HG03060 (cell line): ENCODE data around the gene NPHS2.

Source experiments
- ATAC-seq: cut with Tn5 transposase; IDR thresholded peaks from one replicate; pipeline ENCODE4 v1.9.1; 2021; ENCODE audit warnings: low read depth, moderate number of reproducible peaks; ENCODE audit not compliant: unreplicated experiment

Gene NPHS2

DNA sequence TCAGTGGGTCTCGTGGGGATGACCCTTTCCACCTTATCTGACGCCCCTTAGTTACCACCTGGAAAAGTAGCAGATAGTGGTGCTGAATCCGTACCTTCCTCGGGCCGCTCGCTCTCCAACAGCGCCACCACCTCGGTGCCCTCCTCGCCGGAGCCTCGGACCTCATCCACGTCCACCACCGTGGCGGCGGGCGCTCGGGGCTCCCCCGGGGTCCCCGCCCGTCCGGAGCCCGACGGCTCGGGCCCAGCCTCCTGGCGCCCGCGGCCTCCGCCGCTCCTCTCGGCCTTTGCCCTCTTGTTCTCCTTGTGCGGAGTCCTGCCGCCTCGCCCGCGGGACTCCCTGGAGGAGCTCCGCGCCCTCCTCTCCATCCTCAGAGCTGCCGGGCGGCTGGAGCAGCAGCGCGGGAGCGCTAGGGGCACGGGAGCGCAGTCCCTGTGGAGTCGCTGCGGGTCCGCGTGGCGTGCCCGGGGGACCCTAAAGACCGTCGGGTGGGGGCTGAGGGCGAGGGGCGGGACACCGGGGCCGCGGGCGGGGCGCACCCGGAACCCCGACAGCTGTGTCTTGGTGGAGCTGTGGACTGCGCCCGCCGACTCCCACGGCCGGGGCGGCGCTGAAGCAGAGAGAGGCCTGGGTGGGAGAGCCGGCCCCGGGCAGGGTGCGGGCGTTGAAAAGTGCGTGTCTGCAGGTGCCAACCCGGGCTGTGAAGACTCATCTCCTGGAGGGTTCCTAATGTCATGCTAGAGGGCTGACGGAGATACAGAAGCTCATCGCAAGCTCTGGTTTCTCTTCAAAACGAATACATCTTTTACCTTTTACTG lies at the start of gene NPHS2:
TSS of gene NPHS2 (minus strand) at position 452 of the 818 bp plus-strand sequence. CDS start at position 368, 84 bp downstream.
- no peak for ATAC-seq

DNA sequence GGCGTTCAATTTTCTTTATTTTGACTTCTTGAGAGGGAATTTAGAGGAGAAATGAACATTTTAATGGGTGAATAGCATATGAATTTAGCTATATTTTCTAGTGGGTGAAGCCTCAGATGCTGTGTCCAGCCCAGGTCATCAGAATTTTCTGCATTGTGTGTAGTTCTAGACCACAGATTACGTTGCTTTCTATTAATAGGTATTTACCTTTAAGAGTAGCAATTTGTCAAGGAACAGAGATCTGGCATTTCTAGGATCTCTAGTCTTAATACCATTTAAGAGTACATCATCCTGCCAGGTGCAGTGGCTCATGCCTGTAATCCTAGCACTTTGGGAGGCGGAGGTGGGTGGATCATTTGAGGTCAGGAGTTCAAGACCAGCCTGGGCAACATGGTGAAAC lies 36.6 kb upstream of the NPHS2 start:
- no peak for ATAC-seq

DNA sequence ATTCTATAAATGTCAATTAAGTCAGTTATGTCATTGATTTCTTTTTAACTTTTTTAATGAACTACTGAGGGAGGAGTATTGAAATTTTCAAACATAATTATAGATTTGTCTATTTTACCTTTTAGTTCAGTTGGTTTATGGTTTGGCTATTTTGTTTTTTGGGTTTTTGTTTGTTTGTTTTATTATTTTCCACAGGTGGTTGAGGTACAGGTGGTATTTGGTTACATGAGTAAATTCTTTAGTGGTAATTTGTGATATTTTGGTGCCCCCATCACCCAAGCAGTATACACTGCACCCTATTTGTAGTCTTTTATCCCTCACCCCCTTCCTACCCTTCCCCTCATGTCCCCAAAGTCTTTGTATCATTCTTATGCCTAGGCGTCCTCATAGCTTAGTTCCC lies 25.3 kb upstream of the NPHS2 start:
- ATAC-seq: no peak

DNA sequence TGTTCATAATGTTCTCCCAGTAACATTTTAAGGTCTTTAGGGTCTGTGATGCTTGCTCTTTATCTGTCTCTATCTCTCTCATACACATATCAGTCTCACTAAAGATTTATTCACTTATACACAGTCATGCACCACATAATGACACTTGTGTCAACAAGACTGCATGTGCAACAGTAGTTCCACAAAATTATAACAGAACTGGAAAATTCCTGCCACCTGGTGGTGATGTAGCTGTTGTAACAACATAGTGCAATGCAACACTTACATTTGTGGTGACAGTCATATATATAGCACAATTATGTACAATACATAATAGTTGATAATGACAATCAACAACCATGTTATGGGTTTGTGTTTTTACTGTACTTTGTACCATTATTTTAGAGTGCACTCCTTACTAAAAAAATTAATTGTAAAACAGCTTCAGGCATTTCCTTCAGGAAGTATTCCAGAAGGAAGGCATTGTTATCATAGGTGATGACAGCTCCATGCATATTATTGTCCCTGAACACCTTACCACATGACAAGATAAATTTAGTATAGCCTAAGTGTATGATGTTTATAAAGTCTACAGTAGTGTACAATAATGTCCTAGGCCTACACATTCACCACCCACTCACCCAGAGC lies 24.0 kb upstream of the NPHS2 start:
- ATAC-seq: no peak

DNA sequence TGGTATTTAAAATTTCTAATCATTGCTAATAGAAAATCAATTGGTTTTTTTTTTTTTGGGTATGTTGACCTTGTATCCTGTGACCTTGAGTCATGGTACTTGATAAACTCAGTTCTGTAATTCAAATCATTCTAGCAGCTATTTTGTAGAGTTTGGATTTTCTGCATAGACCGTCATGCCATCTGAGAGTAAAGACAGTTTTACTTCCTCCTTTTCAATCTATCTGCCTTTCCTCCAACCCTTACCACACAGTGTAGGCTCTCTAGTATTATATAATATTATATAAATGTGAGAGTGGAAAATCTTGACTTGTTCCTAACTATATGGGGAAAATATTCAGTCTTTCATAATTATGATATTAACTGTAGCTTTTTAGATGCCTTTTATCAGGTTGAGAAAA lies 22.9 kb upstream of the NPHS2 start:
- ATAC-seq: no peak

DNA sequence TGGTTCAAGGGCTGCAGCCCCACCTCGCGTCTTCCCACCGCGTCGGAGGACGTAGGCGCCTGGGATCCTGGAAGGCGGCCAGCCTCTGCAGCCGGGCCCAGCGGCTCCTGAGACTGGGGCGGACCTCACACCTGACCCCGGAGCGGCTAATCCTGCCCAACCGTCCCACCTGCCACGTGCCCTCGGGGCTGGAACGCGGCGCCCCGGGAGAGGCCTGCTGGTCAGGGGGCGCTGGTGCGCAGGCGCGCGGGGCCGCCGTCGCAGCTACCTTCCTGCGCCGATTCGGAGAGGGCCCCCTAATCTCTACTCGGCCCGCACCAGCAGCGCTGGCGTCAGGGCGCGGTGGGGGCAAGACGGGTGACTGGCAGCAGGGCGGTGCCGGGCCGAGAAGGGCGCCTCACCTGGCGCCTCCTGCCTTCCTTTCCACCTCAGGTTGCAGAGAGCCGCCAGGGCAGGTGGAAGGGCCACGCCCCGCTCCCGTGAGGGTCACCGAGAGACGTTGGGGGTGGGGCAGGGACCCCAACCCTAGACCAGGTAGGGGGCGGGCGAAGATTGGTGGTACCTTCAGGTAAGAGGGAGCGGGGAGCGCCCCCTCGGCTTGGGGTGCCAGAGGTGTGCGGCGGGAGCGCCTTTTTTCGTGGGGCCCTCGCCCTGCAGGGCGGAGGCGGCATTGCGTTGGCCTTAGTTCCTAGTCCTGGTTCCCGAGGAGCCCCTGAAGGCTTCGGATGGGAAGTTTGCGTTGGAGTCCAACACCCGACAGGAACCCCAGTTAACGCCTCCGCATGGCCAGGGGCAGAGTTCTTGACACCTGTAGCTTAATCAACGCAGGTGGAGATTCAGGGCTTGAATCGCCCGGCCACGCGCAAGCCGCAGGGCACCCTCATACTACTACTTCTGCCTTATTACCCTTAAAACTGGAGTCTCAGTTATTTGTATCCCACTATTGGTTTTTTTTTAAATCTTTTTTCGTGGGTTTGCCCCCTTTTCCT lies 16.1 kb upstream of the NPHS2 start, which contains the start of gene TDRD5:
TSS of gene TDRD5 (plus strand) at position 241 of the 989 bp plus-strand sequence. CDS start 784 bp downstream, outside the sequence.
- ATAC-seq: no peak

DNA sequence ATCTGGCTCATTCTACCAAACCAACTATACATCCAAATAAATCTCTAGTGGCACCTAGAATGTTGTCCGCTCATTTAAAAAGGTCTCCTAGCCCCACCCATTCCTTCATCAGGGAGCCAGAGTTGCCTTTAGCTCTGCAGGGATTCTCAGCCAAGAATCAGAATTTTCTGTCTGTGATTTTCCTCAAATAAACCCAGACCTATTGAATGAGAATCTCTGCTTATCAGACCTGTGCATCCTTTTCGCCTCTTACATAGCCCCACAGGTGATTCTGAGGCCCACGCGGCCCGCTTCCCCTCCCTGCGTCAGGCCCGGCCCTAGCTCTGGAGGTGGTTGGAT lies 15.5 kb upstream of the NPHS2 start:
- no peak for ATAC-seq

GRCh38 chr1:179590671-179591070 lies 14.9 kb upstream of the NPHS2 start:
- ATAC-seq: no peak

- ATAC-seq: no peak
These were observed 13.8 kb upstream of the NPHS2 start for GRCh38 chr1:179589509-179589908.

DNA sequence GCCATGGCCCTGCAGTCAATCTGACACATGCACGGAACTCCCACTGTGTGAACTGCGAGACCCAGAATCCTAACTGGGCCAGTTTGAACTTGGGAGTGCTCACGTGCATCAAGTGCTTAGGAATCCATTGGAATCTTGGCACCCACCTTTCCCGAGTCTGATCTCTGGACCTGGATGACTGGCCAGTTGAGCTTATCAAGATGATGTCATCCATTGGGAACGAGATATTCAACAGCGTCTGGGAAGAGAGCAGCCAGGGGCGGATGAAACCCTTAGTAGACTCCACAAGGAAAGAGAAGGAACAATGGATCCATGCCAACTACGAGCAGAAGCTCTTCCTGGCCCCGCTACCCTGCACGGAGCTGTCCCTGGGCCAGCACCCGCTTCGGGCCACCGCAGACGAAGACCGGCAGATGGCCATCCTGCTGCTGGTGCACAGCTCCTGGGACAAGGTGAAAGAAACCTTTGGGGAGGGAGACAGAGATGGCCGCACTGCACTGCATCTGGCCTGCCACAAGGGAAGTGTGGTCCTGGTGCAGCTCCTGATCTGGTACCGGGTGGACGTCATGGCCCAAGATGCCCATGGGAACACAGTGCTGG lies 12.8 kb upstream of the NPHS2 start:
- no peak for ATAC-seq

DNA sequence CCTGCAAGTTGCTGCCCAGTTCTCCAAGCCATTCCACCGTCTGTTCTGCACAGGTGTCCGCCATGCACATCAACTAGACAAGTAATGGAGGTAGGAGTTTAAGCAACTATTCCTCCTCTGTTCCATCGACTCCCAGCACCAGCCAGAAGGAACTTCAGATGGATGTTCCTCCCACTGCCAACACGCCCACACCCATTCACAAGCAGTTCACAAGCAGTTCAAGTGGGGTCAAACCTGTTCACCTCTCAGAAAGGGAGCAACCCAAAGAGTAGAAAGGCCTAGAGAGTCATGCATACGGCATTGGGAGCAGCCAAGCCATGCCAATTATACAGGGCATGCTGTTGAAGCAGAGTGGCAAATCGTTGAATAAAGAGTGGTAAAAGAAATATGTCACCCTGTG lies 11.6 kb upstream of the NPHS2 start:
- no peak for ATAC-seq

DNA sequence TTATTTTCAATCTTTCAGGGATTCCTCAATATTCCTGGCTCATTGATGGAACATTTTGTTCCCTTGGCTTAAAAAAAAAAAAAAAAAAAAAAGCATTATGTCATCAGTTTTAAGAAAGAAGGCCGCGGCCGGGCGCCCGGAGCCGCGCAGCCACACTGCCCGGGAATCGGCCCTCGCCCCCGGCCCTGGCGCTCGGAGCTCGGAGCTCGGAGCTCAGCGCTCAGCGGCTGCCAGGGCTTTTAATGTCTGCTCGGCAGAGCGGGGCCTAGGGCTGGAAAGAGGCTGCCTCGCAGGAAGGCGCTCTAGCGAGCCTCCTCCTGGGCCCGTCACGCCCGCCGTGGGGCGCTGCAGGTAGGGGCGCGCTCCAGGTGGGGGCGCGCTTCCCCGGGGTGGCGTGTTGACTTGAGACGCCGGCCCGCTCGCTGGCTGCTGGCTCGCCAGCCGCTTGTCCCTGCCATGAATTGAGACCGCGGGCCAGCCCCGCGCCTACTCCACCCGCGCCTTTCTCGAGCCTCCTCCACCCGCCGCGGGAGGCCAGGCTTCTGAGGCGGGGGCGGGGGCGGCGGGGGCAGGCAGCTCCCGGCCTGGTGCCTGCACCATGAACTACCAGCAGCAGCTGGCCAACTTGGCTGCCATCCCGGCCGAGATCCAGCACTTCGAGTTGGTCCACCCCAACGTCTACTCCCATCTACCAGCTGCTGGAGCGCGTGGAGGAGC lies 10.5 kb upstream of the NPHS2 start:
- no peak for ATAC-seq

DNA sequence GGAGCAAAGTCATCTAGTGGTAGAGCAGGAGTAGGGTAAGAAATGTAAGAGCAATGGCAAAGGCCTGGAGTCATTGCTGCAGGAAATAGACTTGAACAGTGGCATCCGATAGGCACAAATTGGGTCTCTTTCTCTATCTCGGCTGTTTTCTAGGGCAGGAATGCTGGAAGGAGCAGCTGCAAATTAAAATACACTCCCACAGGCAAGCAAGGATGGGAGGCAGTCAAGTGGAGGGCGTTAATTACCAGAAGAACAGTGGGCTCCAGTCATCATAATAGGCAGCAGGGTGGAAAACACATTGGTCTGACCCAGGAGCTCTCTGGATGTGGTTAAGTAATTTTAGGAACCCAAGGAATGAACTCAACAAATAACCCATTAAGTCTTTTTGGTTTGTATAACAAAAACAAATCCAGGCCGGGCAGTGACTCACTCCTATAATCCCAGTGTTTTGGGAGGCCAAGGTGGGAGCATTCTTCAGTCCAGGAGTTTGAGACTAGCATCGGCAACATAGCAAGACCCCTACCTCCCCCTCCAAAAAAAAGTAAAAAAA lies 8.1 kb upstream of the NPHS2 start:
- ATAC-seq: no peak

DNA sequence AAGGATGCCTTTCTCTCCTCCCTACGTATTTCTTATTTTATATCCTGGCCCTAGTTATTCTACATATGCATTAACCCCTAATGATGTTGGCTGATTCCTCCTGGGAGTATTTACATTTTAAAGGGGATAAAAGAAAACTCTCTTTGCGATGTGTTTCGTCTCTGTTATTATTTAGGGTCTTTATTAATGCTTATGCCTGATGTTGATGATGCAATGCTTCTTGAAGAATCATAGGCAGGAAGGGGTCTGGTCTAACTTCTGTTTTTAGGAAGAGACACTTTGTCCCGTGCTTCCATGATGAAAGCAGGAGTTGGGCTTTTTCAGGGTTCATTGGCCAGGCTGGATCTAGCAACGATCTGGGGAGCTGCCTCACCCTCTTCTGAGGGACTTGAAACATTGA lies 761 bp upstream of the NPHS2 start:
- no peak for ATAC-seq

DNA sequence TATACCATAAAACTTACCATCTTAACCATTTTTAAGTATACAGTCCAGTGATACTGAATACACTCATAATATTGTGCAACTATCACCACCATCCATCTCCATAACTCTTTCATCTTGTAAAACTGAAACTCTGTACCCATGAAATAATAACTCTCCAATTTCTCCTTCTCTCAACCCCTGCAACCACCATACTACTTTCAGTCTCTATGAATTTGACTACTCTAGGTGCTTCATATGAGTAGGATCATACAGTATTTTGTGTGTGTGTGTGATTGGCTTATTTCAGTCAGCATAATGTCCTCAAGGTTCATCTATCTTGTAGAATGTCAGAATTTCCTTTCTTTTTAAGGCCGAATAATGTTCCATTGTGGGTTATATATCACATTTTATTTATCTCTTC lies 17.7 kb downstream of the NPHS2 start:
- no peak for ATAC-seq

DNA sequence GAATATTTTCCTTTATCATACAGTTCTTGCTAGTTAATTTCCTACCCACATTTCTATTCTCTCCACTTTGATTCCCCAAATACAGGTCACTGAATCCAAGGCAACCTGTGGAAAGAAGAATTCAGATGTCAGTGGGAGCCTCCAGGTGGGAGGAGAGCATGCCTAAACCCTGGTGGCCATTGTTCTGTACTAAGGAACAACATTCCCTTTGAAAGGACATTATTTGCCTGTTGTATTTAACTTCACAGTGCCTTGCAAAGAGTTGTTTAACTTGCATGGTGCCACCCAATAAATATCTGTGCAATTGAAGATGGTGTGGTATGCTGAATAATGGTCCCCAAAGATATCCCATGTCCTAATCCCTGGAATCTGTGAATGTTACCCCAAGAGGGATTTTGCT lies 21.3 kb downstream of the NPHS2 start:
- no peak for ATAC-seq

DNA sequence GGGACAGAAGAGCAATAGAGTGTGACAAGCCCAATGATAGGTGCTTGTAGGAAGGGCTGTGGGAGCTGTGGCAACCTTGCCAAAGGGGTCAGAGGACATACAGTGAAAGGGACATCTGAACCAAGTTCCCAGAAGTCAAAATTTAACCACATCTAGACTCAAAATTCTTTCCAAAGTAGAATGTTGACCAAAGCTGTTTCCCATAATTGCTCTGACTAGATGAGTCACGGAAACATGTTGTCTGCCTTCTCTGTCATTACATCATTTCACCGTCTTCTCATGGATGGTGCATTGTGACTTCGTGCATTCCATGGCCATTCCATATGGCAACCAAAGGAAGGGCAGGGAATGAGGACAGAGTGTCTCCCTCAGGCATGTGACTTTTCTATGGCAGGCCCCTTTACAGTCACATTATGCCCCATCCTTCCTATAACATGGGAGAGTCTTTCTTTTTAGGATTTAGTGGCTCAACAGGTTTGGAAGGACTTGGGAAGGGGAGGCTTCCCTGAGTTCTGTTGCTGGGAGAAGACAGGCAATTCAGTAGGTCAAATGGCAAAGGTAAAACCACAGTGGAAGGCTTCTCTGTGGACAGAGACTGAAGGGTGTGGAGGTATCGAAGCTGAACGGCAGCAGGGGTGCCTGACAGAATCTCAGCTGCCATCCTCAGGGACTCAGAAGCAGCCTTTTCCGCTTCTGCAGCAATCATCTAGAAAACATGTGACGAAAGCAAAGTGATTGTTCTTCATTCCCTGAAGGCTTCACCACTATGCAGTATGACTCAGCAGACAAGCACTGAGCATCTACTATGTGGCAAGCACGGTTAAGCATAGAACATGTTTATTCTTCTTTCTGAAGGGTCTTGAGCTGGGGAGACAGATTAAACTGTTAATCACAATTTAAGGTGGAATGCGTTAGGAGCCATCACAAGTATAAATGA lies 24.7 kb downstream of the NPHS2 start:
- ATAC-seq: peak; percentile 92

GRCh38 chr1:179549368-179549700 lies 26.4 kb downstream of the NPHS2 start:
- no peak for ATAC-seq
